ENCODE data around the gene PREX1.
"Not testable (repeated sequence)": the region's sequence is repeated elsewhere in the genome, so short reads cannot be mapped to it uniquely, and the experiment has no call there.

The PREX1 gene

DNA sequence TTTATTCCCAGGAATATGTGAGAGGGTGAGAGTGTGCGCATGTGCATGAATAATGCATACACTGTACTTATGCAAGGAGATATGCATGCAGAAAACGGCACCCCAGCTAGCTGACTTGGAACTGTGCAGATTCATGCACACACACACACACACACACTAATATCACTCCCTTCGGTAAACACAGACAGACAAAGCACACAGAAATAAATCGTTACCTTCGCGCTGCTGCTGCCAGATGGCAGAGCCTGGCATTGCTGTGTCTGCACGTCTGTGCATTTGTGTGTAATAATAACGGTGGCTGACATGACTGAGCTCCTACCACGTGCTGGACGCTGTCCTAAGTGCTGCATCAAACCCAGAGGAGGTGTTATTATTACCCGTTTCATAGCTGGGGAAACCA, 36.8 kb downstream of the PREX1 start:
- no peak for DNase-seq (ENCODE audit: low spot score)

DNA sequence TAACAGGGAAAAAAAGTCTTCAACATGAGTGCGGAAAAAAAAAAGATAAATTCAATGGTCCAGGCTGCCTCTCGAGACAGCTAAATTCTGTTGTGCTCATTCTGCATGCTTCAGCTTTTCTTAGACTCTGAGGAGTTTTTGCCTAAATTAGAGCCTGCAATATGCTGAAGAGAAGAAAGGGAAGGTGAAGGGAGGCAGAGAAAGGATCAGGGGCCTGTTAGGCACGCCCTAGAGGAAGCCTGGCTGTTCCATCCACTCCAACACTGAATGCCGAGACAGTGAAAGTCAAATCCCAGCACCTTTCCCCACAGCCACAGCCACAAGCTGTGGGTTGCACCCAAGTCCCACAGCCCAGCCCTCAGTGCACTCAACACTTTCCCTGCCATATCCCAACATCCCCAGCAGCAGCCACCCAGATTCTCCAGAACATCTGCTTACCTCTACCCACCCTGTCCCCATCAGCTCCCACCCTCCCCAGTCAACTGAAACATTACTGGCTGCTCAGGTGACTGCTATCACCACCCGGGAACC, 37.3 kb downstream of the PREX1 start:
- no peak for DNase-seq (ENCODE audit: low spot score)

DNA sequence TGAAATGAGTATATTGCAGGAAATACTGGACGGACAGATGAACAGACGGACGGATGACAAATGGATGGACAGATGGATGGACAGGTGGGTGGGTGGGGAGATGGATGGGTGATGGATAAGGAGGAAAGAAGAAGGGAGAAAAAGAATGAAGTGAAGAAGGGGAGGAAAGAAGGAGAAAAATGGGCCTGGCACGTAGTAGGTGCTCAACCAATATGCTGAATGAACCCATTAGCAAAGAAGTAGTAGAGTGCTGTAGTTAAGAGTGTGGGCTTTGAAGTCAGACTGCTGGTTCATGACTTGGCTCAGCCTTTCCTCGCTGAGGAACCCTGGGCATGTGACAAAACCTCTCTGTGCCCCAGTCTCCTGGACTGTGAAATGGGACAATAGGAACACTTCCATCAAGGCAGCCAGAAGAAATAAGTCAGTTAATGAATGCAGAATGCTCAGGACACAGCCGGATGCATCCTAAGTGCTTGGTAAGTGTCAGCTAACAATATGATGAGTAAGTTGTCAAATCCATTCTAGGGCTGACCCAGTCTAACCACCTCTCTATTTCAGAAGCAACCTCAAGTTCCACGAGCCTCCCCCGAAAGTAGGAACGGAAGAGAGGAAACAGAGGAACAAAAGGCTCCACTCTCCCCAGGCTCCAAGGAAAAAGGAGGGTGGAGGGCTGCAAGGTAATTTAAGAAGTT, 37.9 kb downstream of the PREX1 start:
- DNase-seq (ENCODE audit: low spot score) = no peak

GRCh38 chr20:48789185-48789668, 38.6 kb downstream of the PREX1 start:
- no peak for DNase-seq (ENCODE audit: low spot score)

DNA sequence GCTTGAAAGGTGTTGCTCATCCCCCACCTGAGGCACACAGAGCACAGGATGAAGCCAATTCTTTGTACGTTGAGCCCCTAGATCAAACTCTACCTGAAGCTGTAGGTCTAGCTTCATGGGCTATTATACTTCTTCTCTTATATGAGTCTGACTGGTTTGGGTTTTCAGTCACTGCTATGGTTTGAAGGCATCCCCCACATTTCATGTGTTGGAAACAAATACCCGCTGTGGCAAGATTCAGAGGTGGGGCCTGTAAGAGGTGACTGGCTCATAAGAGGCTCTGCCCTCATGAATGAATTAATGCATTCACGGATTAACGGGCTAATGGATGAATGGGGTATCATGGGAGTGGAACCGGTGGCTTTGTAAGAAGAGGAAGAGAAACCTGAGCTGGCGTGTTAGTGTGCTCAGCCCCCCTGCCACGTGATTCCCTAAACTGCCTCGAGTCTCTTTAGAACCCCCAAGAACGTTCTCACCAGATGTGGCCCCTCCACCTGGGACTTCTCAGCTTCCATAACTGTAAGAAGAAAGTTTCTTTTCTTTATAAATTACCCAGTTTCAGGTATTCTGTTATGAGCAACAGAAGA, 39.2 kb downstream of the PREX1 start:
- no peak for DNase-seq (ENCODE audit: low spot score)

- DNase-seq (ENCODE audit: low spot score) = peak; percentile 46
These were observed 39.9 kb downstream of the PREX1 start for GRCh38 chr20:48787861-48788375.

DNA sequence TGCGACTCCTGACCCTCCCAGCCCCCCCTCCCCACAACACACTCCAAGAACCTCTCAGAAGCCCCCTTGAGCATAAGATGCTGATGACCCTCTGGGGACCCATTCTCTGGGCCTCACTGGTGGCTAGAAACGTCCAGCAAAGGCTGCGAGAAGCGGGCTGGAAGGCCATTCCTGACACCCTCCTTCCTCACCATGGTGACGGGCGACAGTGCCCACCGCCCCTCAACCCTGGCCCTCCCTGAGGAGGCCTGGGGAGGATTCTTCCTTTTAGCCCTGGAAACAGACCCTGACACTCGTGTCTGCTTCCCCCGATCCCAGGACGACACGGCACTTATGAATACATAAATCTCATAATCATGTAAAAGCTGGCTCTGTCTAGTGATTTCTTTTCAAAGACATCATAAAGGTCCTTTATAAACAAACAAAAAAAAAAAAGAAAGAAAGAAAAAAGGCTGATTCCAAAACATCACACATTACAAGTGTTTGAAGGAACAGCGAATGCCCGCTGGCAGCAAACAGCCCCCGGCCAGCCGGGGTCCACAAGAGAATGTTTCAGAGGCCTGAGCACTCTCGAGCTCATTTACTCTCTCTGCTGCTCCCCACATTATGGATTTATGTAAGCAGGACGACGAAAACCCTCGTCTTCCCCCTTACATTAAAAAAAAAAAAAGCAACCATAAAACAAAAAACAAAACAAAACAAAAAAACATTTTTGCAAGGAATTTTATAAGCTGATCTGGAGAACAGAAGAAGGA, 40.7 kb downstream of the PREX1 start:
- DNase-seq (ENCODE audit: low spot score) = no peak

DNA sequence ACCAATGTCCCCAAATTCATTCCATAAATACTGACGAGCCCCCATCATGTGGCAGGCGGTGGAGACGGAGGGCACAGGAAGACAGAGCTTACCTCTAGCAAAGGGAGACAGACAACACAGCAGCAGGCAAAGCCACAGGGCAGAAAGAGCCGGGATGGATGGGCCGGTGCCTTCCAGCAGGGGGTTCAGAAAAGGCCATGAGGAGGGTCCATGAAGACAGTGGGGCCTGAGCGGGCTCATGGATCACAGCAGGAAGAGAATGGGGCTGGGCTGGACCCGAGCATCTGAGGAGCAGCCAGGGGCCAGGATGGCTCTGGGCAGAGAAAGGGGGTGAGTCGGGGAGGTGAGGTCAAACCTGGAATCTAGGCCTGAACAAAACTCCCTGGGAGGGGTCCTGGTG, 42.0 kb downstream of the PREX1 start:
- no peak for DNase-seq (ENCODE audit: low spot score)

GRCh38 chr20:48785256-48785655, 42.5 kb downstream of the PREX1 start:
- no peak for DNase-seq (ENCODE audit: low spot score)

- DNase-seq (ENCODE audit: low spot score) = no peak
These were observed 43.5 kb downstream of the PREX1 start for GRCh38 chr20:48784273-48784641.

DNA sequence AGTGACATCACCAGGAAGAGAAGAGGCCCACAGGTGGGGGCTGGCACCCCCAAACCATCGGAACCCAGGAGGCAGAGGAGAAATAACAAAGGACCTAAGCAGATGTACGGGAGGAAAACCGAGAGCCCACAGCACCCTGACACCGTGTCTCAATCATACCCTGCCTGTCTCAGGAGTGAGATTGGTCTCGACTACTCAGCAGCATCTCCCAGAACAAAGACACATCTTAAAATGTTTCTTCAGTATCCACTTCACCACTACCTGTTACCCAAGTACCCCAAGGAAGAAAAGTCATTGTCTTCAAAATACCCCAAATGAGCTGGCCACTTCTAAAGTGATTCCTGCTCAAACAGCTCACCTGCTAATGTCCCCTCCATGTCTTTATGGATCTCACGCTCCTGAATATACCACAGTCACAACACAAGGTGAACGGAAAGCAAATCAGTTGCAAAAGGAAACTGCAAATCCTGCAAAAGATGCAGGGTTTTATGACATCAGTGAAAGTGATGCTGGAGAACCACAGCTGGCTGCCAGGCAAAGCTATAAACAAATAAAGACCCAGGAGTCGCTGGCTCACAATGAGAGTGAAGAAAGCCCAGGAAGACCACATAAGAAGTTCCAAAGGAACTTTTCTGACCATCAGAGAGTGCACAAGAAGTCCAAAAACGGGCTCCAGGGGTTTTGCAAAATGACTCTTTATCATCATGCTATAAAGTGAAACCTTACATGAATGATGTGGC, 44.1 kb downstream of the PREX1 start:
- no peak for DNase-seq (ENCODE audit: low spot score)

GRCh38 chr20:48782901-48783308, 44.9 kb downstream of the PREX1 start:
- DNase-seq (ENCODE audit: low spot score) = no peak

DNA sequence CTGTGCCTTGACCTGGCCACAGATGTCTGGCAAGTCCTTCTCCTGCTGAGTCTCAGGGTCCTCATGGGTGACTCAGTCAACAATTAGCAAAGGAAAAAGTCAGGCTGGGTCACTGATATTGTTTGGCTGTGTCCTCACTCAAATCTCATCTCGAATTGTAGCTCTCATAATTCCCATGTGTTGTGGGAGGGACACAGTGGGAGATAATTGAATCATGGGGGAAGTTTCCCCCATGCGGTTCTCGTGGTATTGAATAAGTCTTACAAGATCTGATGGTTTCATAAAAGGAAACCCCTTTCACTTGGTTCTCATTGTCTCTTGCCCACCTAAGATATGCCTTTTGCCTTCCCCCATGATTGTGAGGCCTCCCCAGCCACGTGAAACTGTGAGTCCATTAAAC, 45.7 kb downstream of the PREX1 start:
- DNase-seq (ENCODE audit: low spot score) = no peak

GRCh38 chr20:48781634-48782033, 46.2 kb downstream of the PREX1 start:
- DNase-seq (ENCODE audit: low spot score) = no peak

DNA sequence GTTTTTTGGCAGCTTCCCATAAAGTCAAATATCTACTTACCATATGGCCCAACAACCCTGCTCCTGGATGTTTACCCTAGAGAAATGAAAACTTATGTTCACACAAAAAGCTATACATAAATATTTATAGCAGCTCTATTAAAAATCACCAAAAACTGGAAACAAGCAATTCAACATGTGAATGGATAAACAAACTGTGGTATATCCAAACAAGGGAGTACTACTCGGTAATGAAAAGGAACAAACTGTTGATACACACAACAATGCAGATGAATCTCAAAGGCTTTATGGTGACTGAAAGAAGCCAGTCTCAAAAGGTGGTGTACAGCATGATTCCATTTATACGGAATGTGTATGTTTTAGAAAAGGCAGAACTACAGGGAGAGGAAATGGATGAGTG, 48.4 kb downstream of the PREX1 start:
- DNase-seq (ENCODE audit: low spot score) = no peak

DNA sequence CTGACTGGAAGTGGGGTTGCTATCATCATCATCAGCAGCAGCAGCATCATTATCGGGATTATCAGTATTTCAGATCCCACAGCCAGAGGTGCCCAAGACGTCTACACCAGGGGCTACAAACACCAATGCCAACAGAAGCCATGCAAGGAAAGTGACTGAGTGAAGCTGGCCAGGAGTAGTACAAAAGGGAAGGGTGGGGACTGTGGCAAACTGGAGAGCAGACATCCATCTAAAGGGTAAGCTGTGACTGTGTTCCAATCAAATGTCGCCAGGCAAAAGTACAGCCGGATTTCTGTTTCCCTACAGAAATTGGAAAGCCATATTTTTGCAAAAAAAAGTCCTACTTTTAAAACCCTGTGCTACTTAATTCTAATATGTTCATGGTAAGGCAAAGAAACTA, 50.0 kb downstream of the PREX1 start:
- no peak for DNase-seq (ENCODE audit: low spot score)

- no peak for DNase-seq (ENCODE audit: low spot score)
These were observed 50.8 kb downstream of the PREX1 start for GRCh38 chr20:48777005-48777404.

DNA sequence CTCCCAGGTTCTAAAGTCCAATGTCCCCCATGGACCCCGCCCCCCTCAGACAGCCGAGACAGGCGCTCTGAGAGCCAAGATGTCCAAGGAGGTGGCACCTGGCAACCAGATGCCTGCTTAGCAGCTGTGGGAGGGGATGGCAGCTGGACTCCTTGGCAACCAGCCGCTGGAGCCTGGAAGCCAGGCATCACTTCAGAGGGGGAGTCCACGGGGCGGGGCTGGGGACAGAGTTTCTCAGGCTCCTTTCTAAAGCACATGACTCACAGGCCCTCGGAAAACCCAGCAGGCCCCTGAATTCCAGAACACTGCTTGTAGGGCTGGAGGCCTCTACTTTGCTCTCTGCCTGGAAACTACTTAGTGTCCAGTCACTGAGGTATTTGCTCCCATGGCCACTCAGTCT, 51.5 kb downstream of the PREX1 start:
- no peak for DNase-seq (ENCODE audit: low spot score)

DNA sequence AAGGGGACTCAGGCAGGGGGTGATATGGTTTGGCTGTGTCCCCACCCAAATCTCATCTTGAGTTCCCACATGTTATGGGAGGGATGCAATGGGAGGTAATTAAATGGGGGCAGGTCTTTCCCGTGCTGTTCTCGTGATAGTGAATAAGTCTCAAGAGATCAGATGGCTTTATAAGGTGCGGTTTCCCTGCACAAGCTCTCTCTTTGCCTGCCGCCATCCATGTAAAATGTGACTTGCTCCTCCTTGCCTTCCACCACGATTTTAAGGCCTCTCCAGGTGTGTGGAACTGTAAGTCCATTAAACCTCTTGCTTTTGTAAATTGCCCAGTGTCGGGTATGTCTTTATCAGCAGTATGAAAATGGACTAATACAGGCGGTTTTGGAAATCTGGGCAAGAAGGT, 52.3 kb downstream of the PREX1 start:
- not testable (repeated sequence) for DNase-seq (ENCODE audit: low spot score)

- DNase-seq (ENCODE audit: low spot score) = no peak
These were observed 53.1 kb downstream of the PREX1 start for GRCh38 chr20:48774696-48775095.

- DNase-seq (ENCODE audit: low spot score) = no peak
These were observed 53.9 kb downstream of the PREX1 start for GRCh38 chr20:48773837-48774418.
